ENCODE measurements around the gene SEPTIN1.
"Not testable (repeated sequence)": the region's sequence is repeated elsewhere in the genome, so short reads cannot be mapped to it uniquely, and the experiment has no call there.

The SEPTIN1 gene

DNA sequence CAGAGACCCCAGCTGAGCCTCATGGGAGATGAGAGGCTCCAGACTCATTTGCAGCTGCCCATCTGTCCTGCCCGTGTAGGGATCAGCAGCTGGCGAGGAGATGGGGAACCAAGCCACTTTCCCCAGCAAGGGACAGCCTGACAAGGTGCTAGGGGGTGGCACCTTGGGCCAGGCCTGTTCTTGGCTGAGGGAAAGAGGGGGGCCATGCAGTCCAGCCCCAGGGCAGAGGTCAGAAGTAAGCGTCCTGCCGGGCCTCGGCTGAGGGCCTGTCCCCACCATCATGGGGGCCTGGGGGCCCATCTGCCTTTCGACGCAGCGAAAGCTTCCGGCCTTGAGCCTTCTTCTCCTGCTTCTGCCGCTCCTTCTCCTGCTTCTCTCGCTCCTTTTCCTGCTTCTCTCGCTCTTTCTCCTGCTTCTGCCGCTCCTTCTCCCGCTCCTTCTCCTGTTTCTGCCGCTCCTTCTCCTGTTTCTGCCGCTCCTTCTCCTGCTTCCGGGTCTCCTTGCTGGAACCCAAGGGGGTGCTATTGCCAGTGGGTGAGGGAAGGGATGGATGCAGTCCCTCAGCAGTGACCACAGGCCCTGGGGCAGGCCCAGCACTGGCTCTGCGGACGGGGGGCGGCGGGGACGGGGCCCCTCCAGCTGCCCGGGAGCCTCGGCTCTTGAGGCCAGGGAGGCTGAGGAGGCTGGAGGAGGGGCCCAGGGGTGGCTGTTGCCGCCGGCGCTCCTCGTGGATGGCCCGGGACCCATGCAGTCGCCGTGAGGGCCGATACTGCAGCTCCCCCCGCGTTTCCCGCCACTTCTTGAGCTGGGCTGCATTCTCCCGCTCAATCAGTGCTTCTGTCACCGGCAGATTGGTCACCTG is 24.4 kb downstream of the SEPTIN1 start:
- no peak for DNase-seq (ENCODE audit: low read depth in 2 of 2)

DNA sequence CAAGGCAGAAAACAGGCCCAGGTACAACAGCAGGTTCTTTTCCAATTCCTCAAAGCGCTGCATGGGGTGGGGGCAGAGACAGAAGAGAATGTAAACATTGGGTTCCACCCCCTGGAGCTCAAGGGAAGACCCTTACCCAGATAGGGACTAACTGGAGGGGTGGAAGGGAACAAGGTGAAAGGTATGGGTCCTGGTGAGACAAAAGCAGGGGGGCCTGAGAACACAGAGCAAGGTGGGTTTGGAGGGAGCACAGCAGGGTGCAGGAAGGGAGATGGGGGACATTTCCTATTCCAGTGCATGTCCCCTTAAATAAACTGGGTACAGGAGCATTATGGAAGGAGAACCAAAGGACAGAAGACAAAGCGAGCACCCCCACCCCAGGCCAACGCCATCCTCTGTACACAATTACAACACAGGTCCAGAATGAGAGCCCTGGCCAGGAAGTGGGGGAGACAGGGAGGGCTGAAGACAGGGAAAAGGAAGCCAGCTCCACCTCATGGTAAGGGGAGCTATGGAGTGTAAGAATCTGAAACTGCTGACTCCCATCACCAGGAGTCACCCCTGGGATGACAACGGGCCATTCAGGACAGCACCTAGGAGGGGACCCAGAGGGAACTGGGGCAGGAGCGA is 25.2 kb downstream of the SEPTIN1 start:
- no peak for DNase-seq (ENCODE audit: low read depth in 2 of 2)

DNA sequence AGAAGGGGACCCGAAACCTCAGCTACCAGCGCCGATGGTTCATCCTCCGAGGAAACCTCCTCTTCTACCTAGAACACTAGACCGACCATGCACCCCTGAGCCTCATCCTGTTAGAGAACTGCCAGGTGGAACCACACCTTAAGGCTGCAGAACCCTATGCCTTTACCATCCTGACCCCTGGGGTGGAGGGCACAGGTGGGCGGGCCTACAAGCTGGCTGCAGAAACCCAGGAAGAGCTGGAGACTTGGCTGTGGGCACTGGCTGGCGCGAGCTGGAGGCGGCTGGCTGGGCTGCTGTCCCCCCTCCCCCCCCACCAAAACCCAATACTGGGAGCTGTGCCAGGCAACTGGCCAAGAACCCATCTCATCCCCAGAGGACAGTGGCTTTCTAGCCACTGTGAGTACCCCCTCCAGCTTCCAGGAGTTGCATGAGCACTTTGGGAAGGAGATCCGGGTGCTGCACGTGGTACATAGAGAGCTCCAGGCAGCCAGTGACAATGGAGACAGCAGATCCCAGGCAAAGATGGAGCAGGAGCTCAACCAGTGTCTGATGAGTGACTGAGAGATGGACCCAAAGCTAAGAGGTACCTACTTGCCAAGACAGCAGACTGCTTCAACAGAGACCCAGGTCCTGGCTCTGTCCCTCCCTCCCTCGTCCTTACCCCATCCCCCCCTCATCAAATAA is 25.8 kb downstream of the SEPTIN1 start:
- DNase-seq (ENCODE audit: low read depth in 2 of 2) = no peak

DNA sequence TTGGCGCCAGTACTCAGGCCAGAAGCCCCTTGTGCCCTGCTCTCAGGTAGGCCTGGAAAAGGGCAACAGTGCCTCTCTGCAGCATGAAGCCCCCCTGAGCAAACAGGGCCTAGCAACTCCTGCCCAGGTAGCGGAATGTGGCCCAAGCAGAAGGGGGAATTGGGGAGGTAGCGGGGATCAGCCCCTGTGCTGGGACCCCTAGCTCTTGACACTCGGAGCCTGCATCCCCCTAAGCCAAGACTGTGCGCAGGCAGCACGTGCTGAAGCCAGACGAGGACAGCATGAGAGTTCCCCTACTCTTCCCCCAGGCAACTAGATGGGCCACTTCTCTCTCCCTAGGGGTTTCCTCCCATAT is 26.4 kb downstream of the SEPTIN1 start:
- no peak for DNase-seq (ENCODE audit: low read depth in 2 of 2)

DNA sequence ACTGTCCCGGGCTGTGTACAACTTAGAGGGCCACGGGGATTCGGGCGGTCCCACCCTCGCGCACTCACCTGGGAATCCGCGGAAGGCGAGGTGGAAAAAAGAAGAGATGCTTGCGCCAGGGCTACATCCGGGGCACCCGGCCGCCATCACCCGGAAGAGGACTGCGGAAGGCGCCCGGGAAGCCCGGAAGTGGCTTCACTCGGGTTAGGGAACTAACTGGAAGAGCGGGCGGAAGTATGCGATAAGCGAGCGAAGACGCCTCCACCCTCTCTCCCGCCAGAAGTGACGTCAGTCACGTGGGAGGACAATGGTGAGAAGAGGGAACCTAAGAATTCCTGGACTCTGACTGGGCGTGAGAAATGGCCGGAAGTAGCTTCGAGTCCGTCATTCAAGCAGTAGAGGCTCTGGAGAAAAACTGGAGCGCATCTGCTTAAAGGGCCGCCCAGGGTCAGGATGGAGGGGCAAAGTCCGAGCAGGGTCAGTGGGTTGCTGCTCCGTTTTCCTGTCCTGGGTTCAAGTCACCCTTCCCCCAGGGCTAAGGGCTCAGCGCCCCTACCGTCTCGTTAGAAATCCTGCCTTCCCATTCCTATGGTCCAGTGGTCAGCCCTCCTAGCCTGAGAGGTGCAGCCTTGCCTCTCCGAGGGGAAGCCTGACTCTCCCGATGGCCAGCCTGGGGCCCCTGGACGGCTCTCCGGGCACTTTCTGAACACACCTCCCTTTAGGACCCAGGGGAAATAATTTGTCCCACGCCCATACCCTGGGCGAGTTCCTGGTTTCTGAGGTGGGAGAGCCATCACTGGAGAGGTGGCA is 27.0 kb downstream of the SEPTIN1 start, which contains the start of gene CD2BP2:
TSS of gene CD2BP2 (minus strand) at position 165 of the 810 bp plus-strand sequence. CDS start 627 bp downstream, outside the sequence.
- DNase-seq (ENCODE audit: low read depth in 2 of 2) = peak; percentile 75 to 77

DNA sequence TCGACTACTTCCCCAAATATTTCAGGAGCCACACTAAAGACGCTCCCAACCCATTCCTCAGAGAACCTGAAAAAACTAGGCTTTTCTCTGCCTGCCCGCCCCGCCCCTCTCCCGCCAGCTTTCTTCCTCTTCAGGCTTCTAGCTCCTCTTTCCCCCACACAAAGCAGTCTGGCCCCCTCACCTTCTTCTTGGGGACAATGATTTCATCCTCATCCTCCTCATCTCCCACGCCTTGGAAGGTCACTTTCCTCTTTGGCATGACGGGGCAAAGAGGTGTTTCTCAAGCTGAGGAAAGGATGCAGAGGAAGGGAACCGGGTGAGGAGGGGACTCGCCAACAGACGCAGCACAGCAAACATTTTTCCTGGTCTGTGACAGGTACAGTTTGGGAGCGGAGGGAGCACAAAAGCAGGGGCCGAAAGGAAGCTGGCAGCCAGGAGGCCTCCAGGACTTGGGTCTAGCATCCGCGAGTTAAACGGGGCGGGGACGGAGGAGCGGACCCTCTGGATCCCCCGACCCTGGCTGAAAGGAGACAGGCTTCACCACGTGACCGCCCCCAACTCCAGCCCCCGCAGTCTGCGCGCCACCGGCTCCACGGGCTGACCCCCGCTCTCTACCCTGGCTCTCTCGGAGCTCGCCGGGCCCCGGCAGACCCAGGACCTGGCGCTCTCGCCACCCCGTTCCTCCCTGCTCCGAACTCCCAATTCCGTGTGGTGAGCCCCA is 27.8 kb downstream of the SEPTIN1 start:
- DNase-seq (ENCODE audit: low read depth in 2 of 2) = no peak

DNA sequence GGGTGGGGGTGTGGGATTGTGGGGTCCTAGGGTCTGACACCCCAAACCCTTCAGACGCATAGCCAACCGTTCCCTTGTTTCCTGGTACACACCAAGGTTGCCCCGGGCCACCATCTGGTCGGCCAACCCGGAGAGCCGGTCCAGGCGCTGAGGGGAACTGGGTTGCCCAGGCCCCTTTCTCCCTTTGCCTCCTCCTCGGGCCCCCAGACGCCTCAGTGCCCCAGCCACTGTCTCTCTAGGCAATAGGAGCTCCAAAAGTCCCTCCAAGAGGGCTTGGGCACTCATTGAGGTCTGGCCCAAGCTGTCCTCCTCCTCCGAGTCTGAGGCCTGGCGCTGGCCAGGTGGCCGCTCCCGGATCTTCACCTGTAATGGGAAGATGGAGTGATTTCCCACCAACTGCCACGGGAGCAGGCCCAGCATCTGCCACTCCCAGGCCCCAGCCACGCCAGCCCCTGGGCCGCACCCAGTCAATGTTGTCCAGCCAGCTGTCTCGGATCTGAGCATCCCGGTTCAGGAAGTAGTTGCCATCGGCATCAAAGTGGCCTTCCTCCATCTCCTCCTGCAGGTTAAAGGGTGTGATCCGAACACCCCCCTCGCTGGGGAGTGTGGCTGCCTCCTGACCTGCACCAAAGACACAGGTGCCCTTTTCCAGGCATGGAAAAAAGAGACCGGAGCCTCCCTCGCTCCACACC is 28.8 kb downstream of the SEPTIN1 start:
- DNase-seq (ENCODE audit: low read depth in 2 of 2) = no peak

DNA sequence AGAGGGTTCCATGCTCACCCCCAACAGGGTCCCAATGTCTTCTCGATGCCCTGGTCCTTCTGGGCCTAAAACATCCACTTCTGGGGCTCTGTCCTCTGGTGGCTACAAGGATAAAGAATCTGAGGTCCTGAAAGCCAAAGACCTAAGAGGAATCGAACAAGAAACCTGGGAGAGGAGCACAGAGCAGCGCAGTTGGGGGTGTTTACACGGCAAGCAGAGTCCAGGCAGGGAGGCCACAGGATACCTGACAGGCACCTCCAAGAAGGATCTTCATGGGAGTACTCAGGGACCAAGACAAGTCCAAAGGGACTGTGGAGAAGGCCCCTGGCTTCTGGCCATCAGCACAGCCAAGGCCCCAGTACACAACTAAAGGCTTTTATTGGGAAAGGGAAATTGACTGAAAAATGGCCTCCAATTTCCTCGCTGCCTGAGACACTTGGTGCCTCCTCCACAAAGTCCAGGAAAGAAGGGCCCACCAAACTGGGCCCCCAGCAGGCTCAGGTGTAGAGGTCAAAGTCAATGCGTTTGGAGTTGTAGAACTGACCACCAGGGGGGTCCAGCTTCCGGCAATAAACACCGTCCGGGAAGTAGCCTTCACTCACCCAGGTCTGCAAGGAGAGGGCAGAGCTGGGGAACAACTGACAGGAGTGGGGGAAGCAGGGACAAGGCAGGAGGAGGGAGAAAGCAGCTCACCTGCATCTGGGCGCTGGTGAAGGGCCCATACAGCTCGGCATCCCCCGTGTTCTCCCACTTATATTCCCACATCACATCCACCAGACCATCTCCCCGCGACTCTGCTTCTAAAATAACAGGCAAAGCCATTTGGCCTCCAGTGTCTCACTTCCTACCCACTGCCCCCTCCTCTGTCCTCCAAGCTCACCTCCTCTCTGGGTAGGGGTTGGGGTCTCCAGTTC is 29.6 kb downstream of the SEPTIN1 start:
- DNase-seq (ENCODE audit: low read depth in 2 of 2) = no peak

DNA sequence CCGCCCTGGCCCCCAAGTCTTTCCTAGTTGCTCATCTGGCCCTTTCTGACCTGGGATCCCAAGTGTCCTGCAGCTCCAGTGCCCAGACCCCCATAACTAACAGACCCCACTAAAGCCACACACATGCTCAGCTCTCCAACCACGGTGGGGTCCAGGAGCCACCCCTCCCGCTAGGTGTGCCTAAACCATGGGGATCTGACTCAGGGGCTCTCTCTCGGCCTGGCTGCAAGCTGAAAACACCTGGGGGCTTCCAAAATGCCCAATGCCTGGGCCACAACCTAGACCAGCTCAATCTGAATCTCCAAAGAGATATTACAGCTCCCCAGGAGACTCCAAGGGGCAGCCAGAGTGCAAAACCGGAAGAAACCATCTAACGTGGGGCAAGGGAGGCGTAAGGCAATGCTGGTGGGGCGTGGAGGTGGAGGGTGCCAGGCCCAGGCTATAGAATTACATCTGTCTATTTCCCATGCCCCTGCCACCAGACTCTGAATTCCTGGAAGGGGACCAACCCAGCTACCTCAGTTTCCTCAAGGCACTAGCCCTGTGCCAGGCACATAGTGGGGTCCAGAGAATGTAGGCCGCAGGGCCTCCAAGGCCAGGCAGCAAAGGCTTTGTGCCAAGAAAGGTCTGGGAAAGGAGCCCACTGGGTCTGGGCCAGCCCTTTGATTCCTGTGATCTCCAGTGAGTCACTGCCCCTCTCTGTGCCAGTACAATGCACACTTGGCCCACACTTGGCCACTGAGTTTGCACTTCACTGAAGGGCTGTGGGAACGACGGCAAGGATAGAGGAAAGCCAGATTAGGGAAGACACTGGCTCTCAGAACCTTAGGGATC is 30.6 kb downstream of the SEPTIN1 start:
- DNase-seq (ENCODE audit: low read depth in 2 of 2) = no peak

DNA sequence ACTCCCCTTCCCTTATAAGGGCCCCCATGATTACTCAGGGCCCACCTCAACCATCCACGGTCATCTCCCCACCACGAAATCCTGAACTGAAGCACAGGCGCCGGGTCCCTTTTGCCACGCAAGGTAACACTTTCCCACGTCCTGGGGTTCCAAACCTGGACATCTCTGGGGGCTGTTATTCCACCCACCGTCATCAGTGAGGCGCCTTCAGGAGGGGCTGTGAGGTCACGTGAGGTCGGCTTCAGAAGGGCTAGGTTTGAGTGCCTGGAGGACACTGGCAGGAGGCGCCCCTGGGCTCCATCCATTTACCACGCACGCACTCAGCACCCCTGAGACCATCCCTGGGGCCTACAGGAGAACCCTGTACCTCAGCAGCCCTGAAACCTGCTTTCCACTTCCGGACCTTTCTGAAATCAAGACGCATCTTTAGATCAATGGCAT is 31.3 kb downstream of the SEPTIN1 start:
- DNase-seq (ENCODE audit: low read depth in 2 of 2) = no peak

DNA sequence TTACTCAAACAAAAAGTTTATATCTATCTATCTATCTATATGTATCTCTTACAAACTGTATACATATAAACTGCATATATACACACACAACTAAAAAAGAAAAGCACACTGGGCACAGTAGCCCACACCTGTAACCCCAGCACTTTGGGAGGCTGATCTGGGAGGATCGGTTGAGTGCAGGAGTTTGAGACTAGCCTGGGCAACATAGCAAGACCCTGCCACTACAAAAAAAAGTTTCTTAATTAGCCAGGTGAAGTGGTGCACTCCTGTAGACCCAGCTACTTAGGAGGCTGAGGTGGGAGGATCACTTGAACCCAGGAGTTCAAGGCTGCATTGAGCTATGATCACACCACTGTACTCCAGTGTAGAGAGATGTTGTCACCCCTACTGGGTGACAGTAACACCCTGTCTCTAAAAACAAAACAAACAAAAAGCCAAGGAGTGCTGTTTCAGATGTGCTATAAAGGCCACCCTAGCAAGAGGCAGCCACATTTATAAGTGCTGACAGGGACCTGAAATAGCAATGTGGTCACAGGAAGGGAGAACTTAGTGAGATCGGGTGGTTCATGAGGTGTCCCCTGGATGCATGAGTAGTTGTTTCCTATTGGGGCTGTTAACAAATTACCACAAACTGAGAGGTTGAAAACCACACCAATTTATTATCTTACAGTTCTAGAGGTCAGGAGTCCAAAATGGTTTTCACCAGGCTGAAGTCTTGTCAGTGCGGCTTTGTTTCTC is 32.1 kb downstream of the SEPTIN1 start:
- DNase-seq (ENCODE audit: low read depth in 2 of 2) = no peak

DNA sequence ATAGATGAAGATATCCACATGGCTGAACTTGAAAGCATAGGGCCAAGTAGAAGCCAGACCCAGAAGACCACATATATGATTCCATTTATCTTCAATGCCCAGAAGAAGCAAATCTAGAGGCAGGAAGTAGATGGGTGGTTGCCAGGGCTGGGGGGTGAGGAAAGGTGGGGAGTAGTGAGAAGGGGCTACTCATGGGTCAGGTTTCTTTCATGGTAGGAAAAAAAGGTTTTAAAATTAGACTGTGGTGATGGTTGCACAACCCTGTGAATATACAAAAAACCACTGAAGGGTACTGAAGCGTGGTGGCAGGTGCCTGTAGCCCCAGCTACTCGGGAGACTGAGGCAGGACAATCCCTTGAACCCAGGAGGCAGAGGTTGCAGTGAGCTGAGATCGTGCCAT is 32.7 kb downstream of the SEPTIN1 start:
- no peak for DNase-seq (ENCODE audit: low read depth in 2 of 2)

DNA sequence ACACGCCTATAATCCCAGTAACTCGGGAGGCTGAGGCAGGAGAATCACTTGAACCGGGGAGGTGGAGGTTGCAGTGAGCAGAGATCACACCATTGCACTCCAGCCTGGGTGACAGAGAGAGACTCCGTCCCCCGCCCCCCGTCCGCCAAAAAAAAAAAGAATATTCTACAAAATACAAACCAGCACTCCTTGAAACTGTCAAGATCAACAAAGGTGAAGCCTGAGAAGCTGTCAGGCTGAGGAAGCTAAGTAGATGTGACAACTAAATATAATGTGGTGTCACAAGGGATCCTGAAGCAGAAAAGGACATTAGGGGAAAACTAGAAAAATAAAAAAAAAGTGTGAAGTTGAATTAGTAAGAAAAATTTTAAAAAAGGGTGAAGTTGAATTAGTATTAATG is 33.4 kb downstream of the SEPTIN1 start:
- DNase-seq (ENCODE audit: low read depth in 2 of 2) = no peak

DNA sequence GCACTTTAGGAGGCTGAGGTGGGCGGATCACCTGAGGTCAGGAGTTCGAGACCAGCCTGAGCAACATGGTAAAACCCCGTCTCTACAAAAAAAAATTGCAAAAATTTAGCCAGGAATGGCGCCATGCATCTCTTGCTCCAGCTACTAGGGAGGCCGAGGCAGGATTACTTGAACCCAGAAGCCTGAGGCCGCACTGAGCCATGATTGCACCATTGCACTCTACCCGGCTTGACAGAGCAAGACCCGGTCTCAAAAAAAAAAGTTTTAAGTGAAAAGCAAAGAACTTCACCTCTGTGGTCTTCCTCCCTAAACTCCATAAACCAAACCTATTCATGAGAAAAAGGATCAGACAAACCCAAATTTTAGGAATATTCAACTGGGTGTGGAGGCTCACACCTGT is 34.2 kb downstream of the SEPTIN1 start:
- DNase-seq (ENCODE audit: low read depth in 2 of 2) = no peak

DNA sequence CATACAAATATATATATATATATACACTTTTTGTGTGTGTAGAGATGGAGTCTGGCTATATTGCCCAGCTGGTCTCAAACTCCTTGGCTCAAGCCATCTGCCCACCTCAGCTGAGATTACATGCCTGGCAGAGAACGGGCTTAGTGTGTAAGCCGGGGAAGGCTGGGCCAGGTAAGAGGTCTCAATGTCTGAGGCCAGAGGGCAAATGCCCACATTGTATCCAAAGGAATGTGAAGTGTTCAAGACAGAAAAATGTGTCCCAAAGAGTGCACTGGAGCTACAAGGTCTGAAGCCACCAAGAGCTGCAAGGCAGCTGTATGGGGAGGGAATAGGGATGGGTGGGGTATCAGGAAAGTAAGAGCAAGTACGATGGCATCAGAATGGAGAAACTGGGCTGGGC is 36.1 kb downstream of the SEPTIN1 start:
- DNase-seq (ENCODE audit: low read depth in 2 of 2) = no peak

DNA sequence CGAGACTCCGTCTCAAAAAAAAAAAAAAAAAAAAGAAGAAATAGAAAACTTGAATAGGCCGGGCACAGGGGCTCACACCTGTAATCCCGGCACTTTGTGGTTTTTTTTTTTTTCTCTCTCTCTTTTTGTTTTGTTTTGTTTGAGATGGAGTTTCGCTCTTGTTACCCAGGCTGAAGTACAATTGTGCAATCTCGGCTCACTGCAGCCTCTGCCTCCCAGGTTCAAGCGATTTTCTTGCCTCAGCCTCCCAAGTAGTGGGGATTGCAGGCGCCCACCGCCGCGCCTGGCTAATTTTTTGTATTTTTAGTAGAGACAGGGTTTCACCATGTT is 38.9 kb downstream of the SEPTIN1 start:
- not testable (repeated sequence) for DNase-seq (ENCODE audit: low read depth in 2 of 2)

DNA sequence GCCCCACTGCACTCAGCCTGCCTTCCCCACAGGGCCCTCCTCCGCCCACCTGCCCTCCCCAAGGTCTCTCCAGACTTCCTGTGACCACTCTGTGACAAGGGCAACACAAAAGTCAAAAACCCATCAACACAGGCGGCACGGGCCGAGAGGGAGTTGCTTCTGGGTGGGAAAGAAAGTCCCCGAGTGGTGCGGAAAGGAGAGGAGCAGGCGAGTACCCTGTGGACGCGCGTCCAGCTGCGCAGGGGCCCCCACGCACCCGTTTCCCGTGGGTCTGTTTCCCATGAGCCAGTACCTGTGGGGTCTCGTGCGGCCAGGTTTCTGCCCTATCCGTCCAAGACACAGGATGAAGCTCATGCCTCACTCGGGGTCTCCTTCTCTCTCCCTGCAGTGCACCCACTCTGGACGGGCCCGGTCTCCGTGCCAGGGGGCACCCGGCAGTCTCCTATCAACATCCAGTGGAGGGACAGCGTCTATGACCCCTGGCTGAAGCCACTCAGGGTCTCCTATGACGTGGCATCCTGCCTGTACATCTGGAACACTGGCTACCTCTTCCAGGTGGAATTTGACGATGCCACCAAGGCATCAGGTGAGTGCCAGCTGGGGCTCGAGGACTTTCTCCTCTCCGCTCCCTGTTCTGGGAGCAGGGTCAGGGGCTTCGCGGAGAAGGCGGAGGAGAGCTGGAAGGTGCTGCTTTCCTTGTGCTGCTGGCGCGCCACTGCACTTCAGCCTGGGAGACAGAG is 39.4 kb downstream of the SEPTIN1 start:
- no peak for DNase-seq (ENCODE audit: low read depth in 2 of 2)

Measured in stimulated activated CD8-positive, alpha-beta memory T cell treated with anti-CD3 and anti-CD28 coated beads, Interleukin-2, amount 100 ng/mL, for 1 hour (primary cell).